Fibroblast of mammary gland (primary cell): ENCODE results near the gene TGFBR1.

Source experiments
- DNase-seq: peaks from one replicate; pipeline ENCODE4 v3.0.0-alpha.2; 2010; ENCODE audit warnings: low read depth
- H3K4me3 ChIP-seq: 2 replicates; pipeline ENCODE4 v1.5.1; 2011; ENCODE audit warnings: low read depth, mild to moderate bottlenecking, low read length, moderate library complexity; ENCODE audit not compliant: control insufficient read depth
- TF ChIP-seq, protein P1 (sequence below): conservative IDR thresholded peaks from 2 replicates; pipeline ENCODE4 v1.5.1; 2011; ENCODE audit warnings: low read depth, low read length, inconsistent platforms; ENCODE audit not compliant: control insufficient read depth, insufficient read depth

The TGFBR1 gene

DNA sequence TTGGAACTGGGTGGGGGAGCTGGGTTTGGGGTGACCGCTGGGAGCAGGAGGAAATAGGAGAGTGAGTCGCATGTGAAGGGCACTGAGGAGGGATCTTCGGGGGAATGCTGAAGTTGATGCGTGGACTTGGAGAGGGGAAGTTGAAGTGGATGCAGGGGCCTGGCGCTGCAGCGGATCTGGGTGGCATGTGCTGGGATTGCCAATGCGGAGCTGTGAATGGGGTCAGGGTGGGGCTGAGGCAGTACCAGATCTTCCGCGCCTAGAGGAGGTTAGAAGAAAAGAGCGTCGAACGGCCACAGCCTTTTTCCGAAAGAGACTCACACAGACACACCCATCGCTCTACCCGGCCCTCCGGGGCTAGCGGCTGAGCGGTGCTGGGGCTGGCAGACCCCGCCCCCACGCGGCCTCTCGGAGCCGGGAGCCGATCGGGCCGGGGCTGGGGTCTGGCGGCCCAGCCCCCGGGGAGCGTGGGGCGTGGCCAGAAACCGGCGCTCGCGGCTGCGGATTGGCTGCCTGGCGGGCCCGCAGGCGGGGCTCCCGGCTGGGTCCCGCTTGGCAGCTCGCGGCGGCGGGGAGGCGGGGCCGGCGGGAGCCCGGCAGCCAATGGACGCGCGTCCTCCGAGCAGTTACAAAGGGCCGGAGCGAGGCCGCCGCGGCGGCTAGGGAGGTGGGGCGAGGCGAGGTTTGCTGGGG lies at the start of gene TGFBR1:
TSS of gene TGFBR1 (plus strand) at position 655 of the 693 bp plus-strand sequence. CDS start 93 bp downstream, outside the sequence.
- H3K4me3 ChIP-seq = peak within 1 kb of the TSS; percentile 73
- DNase-seq = peak; percentile 82
- TF ChIP-seq, protein P1, sequence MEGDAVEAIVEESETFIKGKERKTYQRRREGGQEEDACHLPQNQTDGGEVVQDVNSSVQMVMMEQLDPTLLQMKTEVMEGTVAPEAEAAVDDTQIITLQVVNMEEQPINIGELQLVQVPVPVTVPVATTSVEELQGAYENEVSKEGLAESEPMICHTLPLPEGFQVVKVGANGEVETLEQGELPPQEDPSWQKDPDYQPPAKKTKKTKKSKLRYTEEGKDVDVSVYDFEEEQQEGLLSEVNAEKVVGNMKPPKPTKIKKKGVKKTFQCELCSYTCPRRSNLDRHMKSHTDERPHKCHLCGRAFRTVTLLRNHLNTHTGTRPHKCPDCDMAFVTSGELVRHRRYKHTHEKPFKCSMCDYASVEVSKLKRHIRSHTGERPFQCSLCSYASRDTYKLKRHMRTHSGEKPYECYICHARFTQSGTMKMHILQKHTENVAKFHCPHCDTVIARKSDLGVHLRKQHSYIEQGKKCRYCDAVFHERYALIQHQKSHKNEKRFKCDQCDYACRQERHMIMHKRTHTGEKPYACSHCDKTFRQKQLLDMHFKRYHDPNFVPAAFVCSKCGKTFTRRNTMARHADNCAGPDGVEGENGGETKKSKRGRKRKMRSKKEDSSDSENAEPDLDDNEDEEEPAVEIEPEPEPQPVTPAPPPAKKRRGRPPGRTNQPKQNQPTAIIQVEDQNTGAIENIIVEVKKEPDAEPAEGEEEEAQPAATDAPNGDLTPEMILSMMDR = no peak

DNA sequence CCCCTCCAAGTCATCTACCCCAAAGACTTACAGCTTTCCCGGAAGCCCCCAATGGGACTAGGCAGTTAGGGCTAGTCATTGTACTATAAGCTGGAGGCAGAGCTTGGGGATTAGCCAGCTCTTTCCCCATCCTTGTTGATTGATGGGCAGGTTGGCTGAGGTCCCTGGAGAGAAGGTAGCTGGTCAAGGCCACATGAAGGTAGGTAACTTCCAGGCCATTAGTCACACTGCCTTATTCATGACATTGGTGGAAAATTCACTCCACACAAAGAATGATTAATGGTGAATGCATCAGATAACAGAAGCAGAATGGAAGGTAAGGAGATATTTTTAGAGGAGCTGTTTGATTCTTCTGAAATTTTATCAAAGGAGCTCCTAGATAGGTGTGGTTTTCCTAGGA lies 49.5 kb upstream of the TGFBR1 start:
- no peak for DNase-seq
- TF ChIP-seq, protein P1 = no peak
- no peak overlapping the region for H3K4me3 ChIP-seq

DNA sequence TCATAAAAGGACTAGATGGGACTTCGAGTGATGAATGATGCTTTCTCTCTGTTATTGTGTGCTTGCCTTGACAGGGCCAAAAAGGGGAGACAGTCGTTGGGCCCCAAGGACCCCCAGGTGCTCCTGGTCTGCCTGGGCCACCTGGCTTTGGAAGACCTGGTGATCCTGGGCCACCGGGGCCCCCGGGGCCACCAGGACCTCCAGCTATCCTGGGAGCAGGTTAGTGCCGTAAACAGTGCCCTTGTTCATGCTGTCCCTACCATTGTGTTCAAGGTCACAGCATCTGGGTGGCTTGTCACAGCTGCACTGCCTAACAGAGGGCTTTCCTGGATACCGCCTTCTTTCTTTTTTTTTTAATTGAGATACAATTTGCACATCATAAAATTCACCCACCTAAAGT lies 48.7 kb upstream of the TGFBR1 start:
- H3K4me3 ChIP-seq = no peak overlapping the region
- no peak for DNase-seq
- TF ChIP-seq, protein P1 = no peak

DNA sequence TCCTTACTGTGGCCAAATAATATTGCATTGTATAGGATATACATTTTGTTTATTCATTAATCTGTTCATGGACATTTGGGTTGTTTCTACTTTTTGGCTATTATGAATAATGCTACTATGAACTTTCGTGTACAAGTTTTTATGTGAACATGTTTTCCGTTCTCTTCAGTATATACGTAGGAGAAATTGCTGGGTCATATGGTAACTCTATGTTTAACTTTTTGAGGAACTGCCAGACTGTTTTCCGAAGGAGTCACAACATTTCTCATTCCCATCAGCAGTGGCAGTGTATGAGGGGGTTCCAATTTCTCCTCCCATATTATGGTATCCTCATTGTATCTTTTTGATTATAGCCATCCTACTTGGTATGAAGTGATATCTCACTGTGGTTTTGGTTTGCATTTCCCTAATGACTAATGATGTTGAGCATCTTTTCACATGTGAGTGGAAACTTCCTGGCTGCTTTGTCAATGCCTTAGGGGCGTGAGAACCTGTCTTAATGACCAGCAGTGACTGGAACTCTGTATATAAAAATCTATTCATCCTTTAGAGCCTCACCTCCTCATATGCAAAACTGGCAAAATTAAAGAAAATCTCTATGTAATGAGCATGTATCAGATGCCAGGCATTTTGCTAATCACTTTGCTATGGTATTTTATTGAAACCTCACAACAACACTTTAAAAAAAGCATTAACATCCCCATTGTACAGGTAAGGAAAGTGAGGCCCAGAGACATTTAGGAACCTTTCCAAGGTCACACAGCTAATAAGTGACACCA lies 47.8 kb upstream of the TGFBR1 start:
- peak; percentile 84 for DNase-seq

DNA sequence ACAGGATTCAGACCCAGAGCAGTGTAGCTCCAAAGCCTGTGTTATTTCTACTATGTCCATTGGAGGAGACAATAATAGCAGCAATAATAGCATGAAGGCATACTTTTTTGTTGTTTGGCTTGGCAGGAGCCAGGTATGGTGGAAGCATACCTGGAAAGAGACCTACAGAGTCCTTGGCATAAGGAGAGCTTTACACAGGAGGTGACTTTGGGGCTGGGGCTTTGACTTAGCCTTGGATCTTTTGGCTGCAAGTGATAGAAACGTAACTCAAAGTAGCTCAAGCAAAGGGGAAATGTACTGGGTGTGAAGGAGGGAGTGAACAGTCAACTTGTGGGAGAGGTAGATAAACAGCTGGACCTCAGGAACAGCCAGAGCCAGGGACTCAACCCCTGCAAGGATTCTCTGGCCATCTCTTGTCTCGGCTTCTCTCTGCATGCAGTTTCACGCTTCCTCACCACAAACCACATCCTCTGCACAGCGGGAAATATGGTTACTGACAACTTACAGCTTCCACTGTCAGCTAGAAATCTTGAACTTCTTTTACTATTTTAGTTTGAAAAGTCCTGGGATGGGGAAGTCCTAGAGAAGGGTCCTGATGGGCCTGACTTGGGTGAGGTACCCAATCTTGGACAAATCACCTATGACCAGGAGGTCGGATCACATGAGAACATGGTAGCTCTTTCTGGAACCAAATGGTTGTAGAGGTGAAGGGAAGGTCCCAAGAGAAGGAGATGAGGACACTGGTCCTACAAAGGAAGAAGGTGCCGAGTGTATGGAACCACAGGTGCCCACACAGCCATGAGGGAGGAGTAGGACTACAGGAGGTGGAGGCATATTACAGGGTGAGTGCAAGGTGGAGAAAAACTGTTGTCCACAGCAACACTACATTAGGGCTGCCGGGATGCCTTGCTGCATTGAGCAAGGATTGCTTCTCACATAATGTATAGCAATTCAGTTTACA lies 47.0 kb upstream of the TGFBR1 start:
- no peak overlapping the region for H3K4me3 ChIP-seq
- peak; percentile 78 for DNase-seq
- TF ChIP-seq, protein P1 = no peak

More for the DNA sequence above, 47.8 kb upstream of the TGFBR1 start:
- TF ChIP-seq, protein P1 = no peak
- H3K4me3 ChIP-seq = no peak overlapping the region
